GM08714 (cell line): Measurements from ENCODE around the gene ATP6V0D1.

ENCODE experiments used
- H3K4me3 ChIP-seq: fragments of 200-500 bp; sonication (Bioruptor generic); 2 replicates; pipeline ENCODE4 v1.5.1; 2014; ENCODE audit warnings: mild to moderate bottlenecking, low read length, inconsistent platforms
- ZNF274 ChIP-seq: IDR thresholded peaks from 2 replicates; pipeline ENCODE4 v1.6.1; 2012; ENCODE audit warnings: mild to moderate bottlenecking, low read depth, low read length

The ATP6V0D1 gene

GRCh38 chr16:67437513-67437912 is 43.4 kb downstream of the ATP6V0D1 start:
- no peak for TF ChIP-seq ZNF274
- H3K4me3 ChIP-seq, result no peak overlapping the region

- TF ChIP-seq ZNF274, result no peak
- no peak overlapping the region for H3K4me3 ChIP-seq
These were observed 44.2 kb downstream of the ATP6V0D1 start for GRCh38 chr16:67436640-67437193.

- H3K4me3 ChIP-seq, result no peak overlapping the region
- TF ChIP-seq ZNF274, result no peak
These were observed 45.2 kb downstream of the ATP6V0D1 start for GRCh38 chr16:67435758-67436164.

- no peak overlapping the region for H3K4me3 ChIP-seq
- TF ChIP-seq ZNF274, result no peak
These were observed 47.7 kb downstream of the ATP6V0D1 start for GRCh38 chr16:67433131-67433719.

GRCh38 chr16:67432506-67432890 is 48.5 kb downstream of the ATP6V0D1 start:
- no peak overlapping the region for H3K4me3 ChIP-seq
- TF ChIP-seq ZNF274, result no peak

- H3K4me3 ChIP-seq, result no peak overlapping the region
- no peak for TF ChIP-seq ZNF274
These were observed 49.0 kb downstream of the ATP6V0D1 start for GRCh38 chr16:67431775-67432505.

- no peak for TF ChIP-seq ZNF274
- H3K4me3 ChIP-seq, result no peak within 1 kb of the TSS
These were observed 49.8 kb downstream of the ATP6V0D1 start, which contains the start of gene HSD11B2 for GRCh38 chr16:67430977-67431774. Gene HSD11B2, plus strand, starts transcription at chr16:67431121. Its CDS starts 128 bp downstream, at chr16:67431249.

GRCh38 chr16:67430504-67430976 is 50.4 kb downstream of the ATP6V0D1 start:
- no peak for TF ChIP-seq ZNF274
- H3K4me3 ChIP-seq, result no peak overlapping the region

GRCh38 chr16:67429799-67430503 is 51.0 kb downstream of the ATP6V0D1 start:
- H3K4me3 ChIP-seq, result no peak overlapping the region
- no peak for TF ChIP-seq ZNF274

GRCh38 chr16:67429053-67429798 is 51.7 kb downstream of the ATP6V0D1 start:
- TF ChIP-seq ZNF274, result no peak
- H3K4me3 ChIP-seq, result no peak overlapping the region

- no peak overlapping the region for H3K4me3 ChIP-seq
- TF ChIP-seq ZNF274, result no peak
These were observed 52.7 kb downstream of the ATP6V0D1 start for GRCh38 chr16:67428146-67428731.

- TF ChIP-seq ZNF274, result no peak
- no peak overlapping the region for H3K4me3 ChIP-seq
These were observed 54.0 kb downstream of the ATP6V0D1 start for GRCh38 chr16:67426950-67427349.

GRCh38 chr16:67426022-67426421 is 54.9 kb downstream of the ATP6V0D1 start:
- no peak for TF ChIP-seq ZNF274
- no peak overlapping the region for H3K4me3 ChIP-seq

GRCh38 chr16:67425580-67425979 is 55.4 kb downstream of the ATP6V0D1 start:
- no peak for TF ChIP-seq ZNF274
- no peak overlapping the region for H3K4me3 ChIP-seq
